Measurements from ENCODE around the gene PDE4B.

PDE4B gene

DNA sequence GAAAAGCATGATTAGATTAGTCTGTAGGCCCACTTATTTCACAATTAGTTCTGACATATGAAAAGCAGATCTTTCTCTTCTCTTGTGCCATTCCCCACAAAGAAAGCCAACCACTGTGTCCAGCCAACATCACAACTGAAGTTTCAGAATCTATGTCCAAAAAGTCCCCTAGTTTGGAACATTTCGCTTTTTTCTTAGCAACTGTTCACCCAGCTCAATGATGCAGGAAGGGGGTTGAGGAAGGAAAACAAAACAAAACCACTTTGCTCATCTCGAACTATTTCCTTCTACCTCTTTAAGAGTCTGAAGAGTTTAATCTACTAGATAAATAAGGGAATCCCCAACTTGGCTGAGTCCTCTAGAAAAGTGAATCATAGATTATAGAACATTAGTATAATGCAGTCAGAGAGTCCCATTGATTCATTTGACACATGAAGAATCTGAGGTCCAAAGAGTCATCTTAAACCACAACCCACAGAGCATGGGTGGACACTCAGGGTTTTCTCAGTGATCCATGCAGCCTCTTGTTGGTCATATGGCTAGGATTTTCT is 581.9 kb downstream of the PDE4B start:
- H3K4me3 ChIP-seq (ENCODE audit: control insufficient read depth, low read depth, low read length), result no peak overlapping the region
- TF ChIP-seq, protein P1, sequence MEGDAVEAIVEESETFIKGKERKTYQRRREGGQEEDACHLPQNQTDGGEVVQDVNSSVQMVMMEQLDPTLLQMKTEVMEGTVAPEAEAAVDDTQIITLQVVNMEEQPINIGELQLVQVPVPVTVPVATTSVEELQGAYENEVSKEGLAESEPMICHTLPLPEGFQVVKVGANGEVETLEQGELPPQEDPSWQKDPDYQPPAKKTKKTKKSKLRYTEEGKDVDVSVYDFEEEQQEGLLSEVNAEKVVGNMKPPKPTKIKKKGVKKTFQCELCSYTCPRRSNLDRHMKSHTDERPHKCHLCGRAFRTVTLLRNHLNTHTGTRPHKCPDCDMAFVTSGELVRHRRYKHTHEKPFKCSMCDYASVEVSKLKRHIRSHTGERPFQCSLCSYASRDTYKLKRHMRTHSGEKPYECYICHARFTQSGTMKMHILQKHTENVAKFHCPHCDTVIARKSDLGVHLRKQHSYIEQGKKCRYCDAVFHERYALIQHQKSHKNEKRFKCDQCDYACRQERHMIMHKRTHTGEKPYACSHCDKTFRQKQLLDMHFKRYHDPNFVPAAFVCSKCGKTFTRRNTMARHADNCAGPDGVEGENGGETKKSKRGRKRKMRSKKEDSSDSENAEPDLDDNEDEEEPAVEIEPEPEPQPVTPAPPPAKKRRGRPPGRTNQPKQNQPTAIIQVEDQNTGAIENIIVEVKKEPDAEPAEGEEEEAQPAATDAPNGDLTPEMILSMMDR (IDR thresholded peaks at IDR 0.05; ENCODE audit: control insufficient read depth, insufficient read depth, low read depth, low read length, missing control alignments), result no peak
- no peak for DNase-seq (ENCODE audit: low read depth)

DNA sequence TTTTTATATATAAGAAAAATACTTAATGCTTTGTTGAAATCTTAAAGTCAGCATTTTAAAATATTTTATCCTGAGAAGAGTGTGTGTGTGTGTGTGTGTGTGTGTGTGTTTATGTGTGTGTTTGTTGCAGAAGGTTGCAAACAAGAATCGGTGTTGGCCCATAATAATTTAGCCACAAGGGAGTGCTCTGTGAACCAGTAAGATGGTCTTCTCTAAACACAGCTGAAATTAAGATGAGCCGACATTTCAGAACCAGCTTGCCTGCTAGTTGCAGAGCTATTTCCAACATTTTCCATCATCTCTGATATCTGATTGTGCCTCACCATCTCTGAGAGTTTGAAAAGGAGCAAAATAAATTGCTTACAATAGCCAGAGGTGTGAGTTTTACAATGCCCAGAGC is 582.4 kb downstream of the PDE4B start:
- TF ChIP-seq, protein P1 (IDR thresholded peaks at IDR 0.05; ENCODE audit: control insufficient read depth, insufficient read depth, low read depth, low read length, missing control alignments), result no peak
- no peak for DNase-seq (ENCODE audit: low read depth)
- H3K4me3 ChIP-seq (ENCODE audit: control insufficient read depth, low read depth, low read length), result no peak overlapping the region

DNA sequence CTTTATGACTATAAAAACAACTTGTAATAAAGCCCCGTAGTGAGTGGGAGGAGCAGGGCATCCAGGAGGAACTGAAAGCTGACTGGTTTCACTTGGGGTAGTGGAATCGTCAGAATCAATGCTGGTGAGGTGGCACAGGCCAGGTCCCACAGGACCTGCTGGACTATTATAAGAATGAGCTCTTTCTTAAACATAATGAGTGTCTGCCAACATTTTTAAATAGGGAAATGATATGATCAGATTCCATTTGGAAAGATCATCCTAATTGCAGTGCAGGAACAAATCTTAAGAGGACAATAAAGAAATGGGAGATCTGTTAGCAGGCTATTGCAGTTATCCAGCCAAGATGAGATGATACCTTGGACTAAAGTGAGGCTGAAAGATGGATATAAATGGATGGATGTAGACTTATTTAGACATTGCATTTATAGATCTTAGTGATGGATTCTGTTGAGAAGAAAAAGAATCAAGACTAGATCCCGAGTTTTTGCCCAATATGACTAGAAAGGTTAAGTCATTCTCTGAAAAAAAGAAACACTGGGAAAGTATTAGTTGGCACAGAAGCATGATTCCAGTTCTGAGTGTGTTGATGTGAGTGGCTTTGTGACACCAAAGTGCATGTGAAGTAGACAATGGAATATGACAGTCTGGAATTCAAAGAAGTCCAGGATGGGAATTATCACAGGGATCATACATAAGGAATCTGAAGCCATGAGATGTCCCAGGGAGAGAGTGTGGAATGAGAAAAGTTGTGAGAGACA is 587.9 kb downstream of the PDE4B start:
- no peak overlapping the region for H3K4me3 ChIP-seq (ENCODE audit: control insufficient read depth, low read depth, low read length)
- TF ChIP-seq, protein P1 (IDR thresholded peaks at IDR 0.05; ENCODE audit: control insufficient read depth, insufficient read depth, low read depth, low read length, missing control alignments), result no peak
- DNase-seq (ENCODE audit: low read depth), result no peak

DNA sequence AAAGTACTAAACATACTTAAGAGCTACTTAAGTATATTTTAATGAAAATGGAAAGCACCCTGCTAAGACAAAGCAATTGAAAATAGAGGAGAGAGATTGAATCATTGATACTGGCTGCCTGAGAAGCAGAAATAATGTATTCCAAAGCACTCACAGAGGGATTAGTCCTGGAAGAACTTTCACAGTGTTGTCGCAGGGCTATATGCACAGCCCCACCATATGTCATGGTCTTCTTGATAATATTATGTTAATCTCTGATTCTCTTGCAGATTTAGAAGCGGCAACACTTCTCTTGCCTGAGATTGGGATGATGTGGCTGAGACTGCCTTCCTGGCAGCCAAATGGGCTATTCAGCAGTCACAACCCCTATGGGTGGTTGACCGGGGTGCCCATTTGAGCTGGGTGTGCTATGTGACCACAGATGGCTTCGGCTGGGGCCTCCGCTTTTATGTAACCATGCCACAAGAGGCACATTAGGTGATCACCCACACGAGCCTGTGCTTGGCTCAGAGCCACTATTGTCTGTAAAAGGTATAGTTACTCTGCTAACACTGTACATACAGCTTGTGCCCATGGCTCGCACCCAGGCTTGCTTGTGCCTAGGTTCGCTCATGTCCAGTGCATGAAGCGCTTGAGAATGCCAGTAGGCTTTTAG is 589.1 kb downstream of the PDE4B start:
- TF ChIP-seq, protein P1 (IDR thresholded peaks at IDR 0.05; ENCODE audit: control insufficient read depth, insufficient read depth, low read depth, low read length, missing control alignments), result no peak
- no peak overlapping the region for H3K4me3 ChIP-seq (ENCODE audit: control insufficient read depth, low read depth, low read length)
- DNase-seq (ENCODE audit: low read depth), result no peak

DNA sequence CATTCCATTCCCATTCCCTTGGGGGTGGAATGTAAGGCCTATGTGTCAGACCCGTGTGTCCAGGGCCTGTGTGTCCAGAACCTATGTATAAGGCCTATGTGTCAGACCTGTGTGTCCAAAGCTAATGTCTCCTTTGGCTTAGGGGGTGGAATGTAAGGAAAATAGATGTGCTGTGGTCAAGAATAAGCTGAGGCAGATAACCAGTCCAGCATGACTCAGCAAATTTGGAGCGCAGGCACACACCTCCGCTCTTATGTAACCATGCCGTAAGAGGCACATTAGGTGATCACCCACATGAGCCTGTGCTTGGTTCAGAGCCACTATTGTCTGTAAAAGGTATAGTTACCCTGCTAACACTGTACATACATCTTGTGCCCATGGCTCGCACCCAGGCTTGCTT is 590.5 kb downstream of the PDE4B start:
- TF ChIP-seq, protein P1 (IDR thresholded peaks at IDR 0.05; ENCODE audit: control insufficient read depth, insufficient read depth, low read depth, low read length, missing control alignments), result no peak
- no peak overlapping the region for H3K4me3 ChIP-seq (ENCODE audit: control insufficient read depth, low read depth, low read length)
- DNase-seq (ENCODE audit: low read depth), result no peak

DNA sequence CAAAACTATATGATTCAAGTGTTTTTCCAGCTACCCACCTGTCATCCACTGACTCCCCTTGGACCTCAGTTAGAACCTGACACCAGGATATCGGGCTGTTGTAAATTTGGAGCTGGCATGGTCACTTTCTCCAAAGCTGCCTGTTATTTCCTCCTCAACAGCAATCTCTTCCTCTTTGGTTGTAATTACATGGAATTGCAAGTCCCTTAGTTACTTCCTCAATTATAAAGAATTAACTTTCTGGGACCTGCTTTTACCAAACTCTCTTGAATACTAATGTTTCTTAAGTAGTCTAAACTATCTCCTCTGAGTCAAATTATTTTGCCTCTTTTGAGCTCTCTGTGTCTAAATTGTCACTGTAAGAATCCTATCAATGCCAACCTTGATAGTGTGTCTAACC is 590.9 kb downstream of the PDE4B start:
- TF ChIP-seq, protein P1 (IDR thresholded peaks at IDR 0.05; ENCODE audit: control insufficient read depth, insufficient read depth, low read depth, low read length, missing control alignments), result no peak
- H3K4me3 ChIP-seq (ENCODE audit: control insufficient read depth, low read depth, low read length), result no peak overlapping the region
- no peak for DNase-seq (ENCODE audit: low read depth)

Data from AG09309 (cell line).